HepG2 (cell line): ENCODE data around the gene PLEKHA8. TPM values are rescaled to one million over a fixed set of nuclear protein-coding genes. Genes with fewer than 3 reads are reported as not detected.

ENCODE experiments used
- ARID2 ChIP-seq: sonication (generic); formaldehyde crosslinking; IDR thresholded peaks from 2 replicates; pipeline ENCODE4 v1.8.1; 2022; ENCODE audit warnings: mild to moderate bottlenecking, missing genetic modification reagents, borderline replicate concordance
- CAMTA2 ChIP-seq: sonication (generic); formaldehyde crosslinking; IDR thresholded peaks from 2 replicates; pipeline ENCODE4 v1.4.0; 2020; ENCODE audit warnings: mild to moderate bottlenecking, missing genetic modification reagents, borderline replicate concordance
- DR1 ChIP-seq: sonication (generic); formaldehyde crosslinking; IDR thresholded peaks from 2 replicates; pipeline ENCODE4 v1.8.0; 2021; ENCODE audit warnings: mild to moderate bottlenecking, missing genetic modification reagents, inconsistent platforms
- PLSCR1 ChIP-seq: sonication (generic); formaldehyde crosslinking; IDR thresholded peaks from 2 replicates; pipeline ENCODE4 v1.5.0; 2020; ENCODE audit warnings: missing genetic modification reagents, mild to moderate bottlenecking, borderline replicate concordance
- POLR2A ChIP-seq, 2 experiments: IDR thresholded peaks; 2 replicates each; pipeline ENCODE4 v1.6.1; 2011; ENCODE audit warnings: low read depth in 2 of 2, low read length in 2 of 2, mild to moderate bottlenecking in 1 of 2, moderate library complexity in 1 of 2; ENCODE audit not compliant: insufficient read depth in 1 of 2
- SALL1 ChIP-seq: sonication (generic); formaldehyde crosslinking; IDR thresholded peaks from 2 replicates; pipeline ENCODE4 v1.8.0; 2022; ENCODE audit warnings: mild to moderate bottlenecking, missing genetic modification reagents
- ZFP90 ChIP-seq: sonication (generic); formaldehyde crosslinking; IDR thresholded peaks from 2 replicates; pipeline ENCODE4 v1.8.0; 2022; ENCODE audit warnings: missing genetic modification reagents, mild to moderate bottlenecking, inconsistent platforms, borderline replicate concordance
- ZNF142 ChIP-seq: sonication (generic); formaldehyde crosslinking; IDR thresholded peaks from 2 replicates; pipeline ENCODE4 v1.4.0; 2020; ENCODE audit warnings: missing genetic modification reagents
- ZNF382 ChIP-seq: sonication (generic); formaldehyde crosslinking; IDR thresholded peaks from 2 replicates; pipeline ENCODE4 v1.5.0; 2020; ENCODE audit warnings: missing genetic modification reagents, mild to moderate bottlenecking, borderline replicate concordance
- ZSCAN12 ChIP-seq: sonication (generic); formaldehyde crosslinking; IDR thresholded peaks from 2 replicates; pipeline ENCODE4 v1.9.0; 2021; ENCODE audit warnings: mild to moderate bottlenecking, missing genetic modification reagents
- polyA plus RNA-seq, 8 experiments: library from polyadenylated mRNA; depleted of rRNA in 3 of 8; stranded (reverse) in 7 of 8; unstranded in 1 of 8; fragments of >200 nt; fragmentation: Illumina TruSeq in 4 of 8; extraction: Trizol in 4 of 8; gene quantifications; 2 replicates each; pipeline versions ENCODE4 v1.2.1 to v1.2.3, GENCODE V29; 2011 to 2016; ENCODE audit warnings: low read depth in 4 of 8, missing spikeins in 1 of 8, mixed read lengths in 1 of 8; ENCODE audit not compliant: insufficient read depth in 1 of 8
- total RNA-seq, 5 experiments: library from RNA; depleted of rRNA; stranded (reverse); fragments of >200 nt; fragmentation: Illumina TruSeq; extraction: Trizol; gene quantifications; 2 replicates each; pipeline ENCODE4 v1.2.3, GENCODE V29; 2016; ENCODE audit warnings: low read depth in 1 of 5
- TF ChIP-seq, protein P1 (sequence below): sonication (generic); formaldehyde crosslinking; IDR thresholded peaks from 2 replicates; pipeline ENCODE4 v1.9.0; 2021; ENCODE audit warnings: mild to moderate bottlenecking, missing genetic modification reagents
- TF ChIP-seq, protein P2 (sequence below): sonication (generic); formaldehyde crosslinking; IDR thresholded peaks from 2 replicates; pipeline ENCODE4 v1.4.0; 2020; ENCODE audit warnings: low read depth, mild to moderate bottlenecking, missing genetic modification reagents

The PLEKHA8 gene
- total and polyA plus RNA-seq, 2 of the 13 experiments (the other 11 are each of a cell fraction or from before 2014, with no cell fraction given): 12.5 to 26.4 TPM

- no peak for TF ChIP-seq PLSCR1 (CRISPR knock-in tag)
- TF ChIP-seq SALL1 (CRISPR knock-in tag): peak; percentile 8; the same call in 1 of the 2 replicates
- TF ChIP-seq DR1 (CRISPR knock-in tag): 0 out of 2 replicates have a peak, but pooled peaks have one; percentile 40
- 0 out of 2 replicates have a peak, but pooled peaks have one; percentile 5 for TF ChIP-seq ZSCAN12 (CRISPR knock-in tag)
- 0 out of 2 replicates have a peak, but pooled peaks have one; percentile 55 for TF ChIP-seq CAMTA2 (CRISPR knock-in tag)
- TF ChIP-seq, protein P1, sequence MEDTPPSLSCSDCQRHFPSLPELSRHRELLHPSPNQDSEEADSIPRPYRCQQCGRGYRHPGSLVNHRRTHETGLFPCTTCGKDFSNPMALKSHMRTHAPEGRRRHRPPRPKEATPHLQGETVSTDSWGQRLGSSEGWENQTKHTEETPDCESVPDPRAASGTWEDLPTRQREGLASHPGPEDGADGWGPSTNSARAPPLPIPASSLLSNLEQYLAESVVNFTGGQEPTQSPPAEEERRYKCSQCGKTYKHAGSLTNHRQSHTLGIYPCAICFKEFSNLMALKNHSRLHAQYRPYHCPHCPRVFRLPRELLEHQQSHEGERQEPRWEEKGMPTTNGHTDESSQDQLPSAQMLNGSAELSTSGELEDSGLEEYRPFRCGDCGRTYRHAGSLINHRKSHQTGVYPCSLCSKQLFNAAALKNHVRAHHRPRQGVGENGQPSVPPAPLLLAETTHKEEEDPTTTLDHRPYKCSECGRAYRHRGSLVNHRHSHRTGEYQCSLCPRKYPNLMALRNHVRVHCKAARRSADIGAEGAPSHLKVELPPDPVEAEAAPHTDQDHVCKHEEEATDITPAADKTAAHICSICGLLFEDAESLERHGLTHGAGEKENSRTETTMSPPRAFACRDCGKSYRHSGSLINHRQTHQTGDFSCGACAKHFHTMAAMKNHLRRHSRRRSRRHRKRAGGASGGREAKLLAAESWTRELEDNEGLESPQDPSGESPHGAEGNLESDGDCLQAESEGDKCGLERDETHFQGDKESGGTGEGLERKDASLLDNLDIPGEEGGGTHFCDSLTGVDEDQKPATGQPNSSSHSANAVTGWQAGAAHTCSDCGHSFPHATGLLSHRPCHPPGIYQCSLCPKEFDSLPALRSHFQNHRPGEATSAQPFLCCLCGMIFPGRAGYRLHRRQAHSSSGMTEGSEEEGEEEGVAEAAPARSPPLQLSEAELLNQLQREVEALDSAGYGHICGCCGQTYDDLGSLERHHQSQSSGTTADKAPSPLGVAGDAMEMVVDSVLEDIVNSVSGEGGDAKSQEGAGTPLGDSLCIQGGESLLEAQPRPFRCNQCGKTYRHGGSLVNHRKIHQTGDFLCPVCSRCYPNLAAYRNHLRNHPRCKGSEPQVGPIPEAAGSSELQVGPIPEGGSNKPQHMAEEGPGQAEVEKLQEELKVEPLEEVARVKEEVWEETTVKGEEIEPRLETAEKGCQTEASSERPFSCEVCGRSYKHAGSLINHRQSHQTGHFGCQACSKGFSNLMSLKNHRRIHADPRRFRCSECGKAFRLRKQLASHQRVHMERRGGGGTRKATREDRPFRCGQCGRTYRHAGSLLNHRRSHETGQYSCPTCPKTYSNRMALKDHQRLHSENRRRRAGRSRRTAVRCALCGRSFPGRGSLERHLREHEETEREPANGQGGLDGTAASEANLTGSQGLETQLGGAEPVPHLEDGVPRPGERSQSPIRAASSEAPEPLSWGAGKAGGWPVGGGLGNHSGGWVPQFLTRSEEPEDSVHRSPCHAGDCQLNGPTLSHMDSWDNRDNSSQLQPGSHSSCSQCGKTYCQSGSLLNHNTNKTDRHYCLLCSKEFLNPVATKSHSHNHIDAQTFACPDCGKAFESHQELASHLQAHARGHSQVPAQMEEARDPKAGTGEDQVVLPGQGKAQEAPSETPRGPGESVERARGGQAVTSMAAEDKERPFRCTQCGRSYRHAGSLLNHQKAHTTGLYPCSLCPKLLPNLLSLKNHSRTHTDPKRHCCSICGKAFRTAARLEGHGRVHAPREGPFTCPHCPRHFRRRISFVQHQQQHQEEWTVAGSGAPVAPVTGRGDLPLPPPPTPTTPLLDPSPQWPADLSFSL (CRISPR knock-in tag): no peak
- TF ChIP-seq ARID2 (CRISPR knock-in tag): 0 out of 2 replicates have a peak, but pooled peaks have one; percentile 2
- TF ChIP-seq ZFP90: peak; percentile 73; the same call in 1 of the 2 replicates
- TF ChIP-seq POLR2A (IDR thresholded peaks at IDR 0.05; ENCODE audit: insufficient read depth in 1 of 2, low read depth in 2 of 2, low read length in 2 of 2): peak; percentile 36 to 62; a peak in 3 of 4 replicates
- TF ChIP-seq ZNF142 (CRISPR knock-in tag): peak; percentile 87
- no peak for TF ChIP-seq ZNF382 (CRISPR knock-in tag)
- TF ChIP-seq, protein P2, sequence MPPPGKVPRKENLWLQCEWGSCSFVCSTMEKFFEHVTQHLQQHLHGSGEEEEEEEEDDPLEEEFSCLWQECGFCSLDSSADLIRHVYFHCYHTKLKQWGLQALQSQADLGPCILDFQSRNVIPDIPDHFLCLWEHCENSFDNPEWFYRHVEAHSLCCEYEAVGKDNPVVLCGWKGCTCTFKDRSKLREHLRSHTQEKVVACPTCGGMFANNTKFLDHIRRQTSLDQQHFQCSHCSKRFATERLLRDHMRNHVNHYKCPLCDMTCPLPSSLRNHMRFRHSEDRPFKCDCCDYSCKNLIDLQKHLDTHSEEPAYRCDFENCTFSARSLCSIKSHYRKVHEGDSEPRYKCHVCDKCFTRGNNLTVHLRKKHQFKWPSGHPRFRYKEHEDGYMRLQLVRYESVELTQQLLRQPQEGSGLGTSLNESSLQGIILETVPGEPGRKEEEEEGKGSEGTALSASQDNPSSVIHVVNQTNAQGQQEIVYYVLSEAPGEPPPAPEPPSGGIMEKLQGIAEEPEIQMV (CRISPR knock-in tag): no peak
These were observed 38.8 kb upstream of the PLEKHA8 start, which contains the start of gene SCRN1 (continued) for GRCh38 chr7:29989257-29989995.
